Measurements from ENCODE around the gene LYPD3. TPM values are rescaled to one million over a fixed set of nuclear protein-coding genes. Genes with fewer than 3 reads are reported as not detected.

Gene LYPD3
- total RNA-seq, 1 experiment from 2014 or later, result 0.46 TPM

DNA sequence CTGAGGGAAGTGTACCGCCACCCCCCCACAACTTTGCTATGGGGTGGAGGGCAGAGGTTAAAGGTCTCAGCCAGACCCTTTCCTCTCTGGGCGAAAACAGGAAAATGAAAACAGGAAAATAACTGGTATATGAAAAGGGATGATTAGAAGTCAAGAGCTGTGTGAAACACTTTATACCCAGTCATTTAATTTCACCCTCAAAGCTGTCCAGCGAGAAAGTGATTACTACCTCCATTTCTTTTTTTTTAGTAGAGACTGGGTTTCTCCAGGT is 39.7 kb upstream of the LYPD3 start:
- no peaks in the 10 kb centered on the region for H3K4me1 ChIP-seq (ENCODE audit: control insufficient read depth, insufficient read depth, low read length)
- no peaks in the 10 kb centered on the region for H3K9me3 ChIP-seq (ENCODE audit: control insufficient read depth, insufficient read depth, low read depth, low read length)
- no peaks in the 10 kb centered on the region for H3K27me3 ChIP-seq (ENCODE audit: control insufficient read depth, insufficient read depth, low read length)
- H3K4me3 ChIP-seq (ENCODE audit: low read depth in 2 of 2, low read length in 2 of 2), result peak overlapping the region in 1 of 2 experiments; percentile 77; a peak in 2 of 4 replicates
- H3K27ac ChIP-seq (ENCODE audit: low read length), result peak overlapping the region; percentile 4; the same call in 1 of the 2 replicates
- ChIA-PET POLR2A (no interaction called here), CTCF (no interaction called here)
- no peak for TF ChIP-seq TCF7L2 (IDR thresholded peaks at IDR 0.05; ENCODE audit: low read depth, low read length)
- TF ChIP-seq, protein P1, sequence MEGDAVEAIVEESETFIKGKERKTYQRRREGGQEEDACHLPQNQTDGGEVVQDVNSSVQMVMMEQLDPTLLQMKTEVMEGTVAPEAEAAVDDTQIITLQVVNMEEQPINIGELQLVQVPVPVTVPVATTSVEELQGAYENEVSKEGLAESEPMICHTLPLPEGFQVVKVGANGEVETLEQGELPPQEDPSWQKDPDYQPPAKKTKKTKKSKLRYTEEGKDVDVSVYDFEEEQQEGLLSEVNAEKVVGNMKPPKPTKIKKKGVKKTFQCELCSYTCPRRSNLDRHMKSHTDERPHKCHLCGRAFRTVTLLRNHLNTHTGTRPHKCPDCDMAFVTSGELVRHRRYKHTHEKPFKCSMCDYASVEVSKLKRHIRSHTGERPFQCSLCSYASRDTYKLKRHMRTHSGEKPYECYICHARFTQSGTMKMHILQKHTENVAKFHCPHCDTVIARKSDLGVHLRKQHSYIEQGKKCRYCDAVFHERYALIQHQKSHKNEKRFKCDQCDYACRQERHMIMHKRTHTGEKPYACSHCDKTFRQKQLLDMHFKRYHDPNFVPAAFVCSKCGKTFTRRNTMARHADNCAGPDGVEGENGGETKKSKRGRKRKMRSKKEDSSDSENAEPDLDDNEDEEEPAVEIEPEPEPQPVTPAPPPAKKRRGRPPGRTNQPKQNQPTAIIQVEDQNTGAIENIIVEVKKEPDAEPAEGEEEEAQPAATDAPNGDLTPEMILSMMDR (IDR thresholded peaks at IDR 0.05), result no peak
- TF ChIP-seq, protein P2, sequence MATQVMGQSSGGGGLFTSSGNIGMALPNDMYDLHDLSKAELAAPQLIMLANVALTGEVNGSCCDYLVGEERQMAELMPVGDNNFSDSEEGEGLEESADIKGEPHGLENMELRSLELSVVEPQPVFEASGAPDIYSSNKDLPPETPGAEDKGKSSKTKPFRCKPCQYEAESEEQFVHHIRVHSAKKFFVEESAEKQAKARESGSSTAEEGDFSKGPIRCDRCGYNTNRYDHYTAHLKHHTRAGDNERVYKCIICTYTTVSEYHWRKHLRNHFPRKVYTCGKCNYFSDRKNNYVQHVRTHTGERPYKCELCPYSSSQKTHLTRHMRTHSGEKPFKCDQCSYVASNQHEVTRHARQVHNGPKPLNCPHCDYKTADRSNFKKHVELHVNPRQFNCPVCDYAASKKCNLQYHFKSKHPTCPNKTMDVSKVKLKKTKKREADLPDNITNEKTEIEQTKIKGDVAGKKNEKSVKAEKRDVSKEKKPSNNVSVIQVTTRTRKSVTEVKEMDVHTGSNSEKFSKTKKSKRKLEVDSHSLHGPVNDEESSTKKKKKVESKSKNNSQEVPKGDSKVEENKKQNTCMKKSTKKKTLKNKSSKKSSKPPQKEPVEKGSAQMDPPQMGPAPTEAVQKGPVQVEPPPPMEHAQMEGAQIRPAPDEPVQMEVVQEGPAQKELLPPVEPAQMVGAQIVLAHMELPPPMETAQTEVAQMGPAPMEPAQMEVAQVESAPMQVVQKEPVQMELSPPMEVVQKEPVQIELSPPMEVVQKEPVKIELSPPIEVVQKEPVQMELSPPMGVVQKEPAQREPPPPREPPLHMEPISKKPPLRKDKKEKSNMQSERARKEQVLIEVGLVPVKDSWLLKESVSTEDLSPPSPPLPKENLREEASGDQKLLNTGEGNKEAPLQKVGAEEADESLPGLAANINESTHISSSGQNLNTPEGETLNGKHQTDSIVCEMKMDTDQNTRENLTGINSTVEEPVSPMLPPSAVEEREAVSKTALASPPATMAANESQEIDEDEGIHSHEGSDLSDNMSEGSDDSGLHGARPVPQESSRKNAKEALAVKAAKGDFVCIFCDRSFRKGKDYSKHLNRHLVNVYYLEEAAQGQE (IDR thresholded peaks at IDR 0.05; ENCODE audit: insufficient read depth in 1 of 2, low read depth in 2 of 2, low read length in 1 of 2), result no peak
- TF ChIP-seq POLR2AphosphoS5 (IDR thresholded peaks at IDR 0.05; ENCODE audit: low read depth, low read length), result no peak
- DNase-seq (ENCODE audit: low read depth, low spot score) (no peak), ATAC-seq (no peak)
- BruUV-seq (replicated peaks), result no TSS peak
- H3K36me3 ChIP-seq (ENCODE audit: control insufficient read depth, insufficient read depth, low read length), result no peaks in the 10 kb centered on the region
- intact Hi-C loops (cut with micrococcal nuclease; ENCODE audit: unreplicated experiment) (no loop called here), in situ Hi-C loops (cut with HindIII; ENCODE audit: low pct_unique_long_range_greater_than_20kb, low sequenced_read_pairs) (no loop called here)

DNA sequence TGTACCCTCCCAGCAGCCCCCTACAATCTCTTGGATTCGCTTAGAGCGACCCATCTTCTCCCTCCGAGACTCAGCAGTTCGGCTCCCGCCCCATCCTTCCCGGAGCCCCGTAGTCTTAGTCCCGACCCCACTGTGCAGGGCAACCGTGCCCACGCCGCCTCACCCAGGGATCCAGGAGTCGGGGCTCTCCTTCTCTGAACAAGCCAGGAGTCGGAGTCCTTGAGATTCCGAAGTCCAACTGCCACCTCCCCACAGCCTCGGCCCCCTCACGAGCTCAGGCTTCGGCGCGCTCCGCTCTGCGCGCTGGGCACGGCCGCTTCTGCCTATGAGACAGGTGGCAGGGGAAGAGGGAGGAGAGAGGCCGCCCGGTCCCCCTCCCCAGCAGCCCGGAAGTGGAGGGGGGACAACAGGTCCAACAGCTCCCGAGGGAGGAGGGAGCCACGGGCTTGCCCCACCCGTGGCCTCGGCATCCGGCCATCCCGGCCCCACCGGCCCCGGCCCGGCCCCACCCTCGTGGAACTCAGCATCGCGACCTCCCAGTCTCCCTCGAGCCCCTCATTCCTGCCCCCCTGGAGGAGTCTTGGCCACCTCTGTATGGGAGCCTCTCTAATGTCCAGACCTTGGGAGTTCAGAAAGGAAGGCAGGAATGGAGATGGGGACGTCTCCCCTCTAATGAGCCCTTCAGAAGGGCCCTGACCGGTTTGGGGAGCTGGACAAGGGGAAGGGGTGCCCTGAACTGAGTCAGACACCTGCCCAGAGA is 39.2 kb upstream of the LYPD3 start, which contains the start of gene PHLDB3:
TSS of gene PHLDB3 (minus strand) at position 321 of the 760 bp plus-strand sequence. CDS start 628 bp downstream, outside the sequence.
- peak within 1 kb of the TSS; percentile 70 for H3K27ac ChIP-seq (ENCODE audit: low read length)
- H3K9me3 ChIP-seq (ENCODE audit: control insufficient read depth, insufficient read depth, low read depth, low read length), result no peaks in the 10 kb centered on the region
- BruUV-seq (replicated peaks), result no TSS peak
- intact Hi-C loops (cut with micrococcal nuclease; ENCODE audit: unreplicated experiment) (no loop called here), in situ Hi-C loops (cut with HindIII; ENCODE audit: low pct_unique_long_range_greater_than_20kb, low sequenced_read_pairs) (no loop called here)
- DNase-seq (ENCODE audit: low read depth, low spot score) (no peak), ATAC-seq (peak; percentile 75)
- peak within 1 kb of the TSS; percentile 65 to 77 for H3K4me3 ChIP-seq (ENCODE audit: low read depth in 2 of 2, low read length in 2 of 2)
- no peaks in the 10 kb centered on the region for H3K4me1 ChIP-seq (ENCODE audit: control insufficient read depth, insufficient read depth, low read length)
- ChIA-PET CTCF (interaction anchor here (1.2 kb wide), 1 partner anchor 58 kb away, joined by 3 read pairs; no protein-coding TSS in a partner anchor), POLR2A (interaction anchor here (0.6 kb wide), 1 partner anchor 30 kb away, joined by 3 read pairs; no protein-coding TSS in a partner anchor)
- no peaks in the 10 kb centered on the region for H3K27me3 ChIP-seq (ENCODE audit: control insufficient read depth, insufficient read depth, low read length)
- H3K36me3 ChIP-seq (ENCODE audit: control insufficient read depth, insufficient read depth, low read length), result no peaks in the 10 kb centered on the region
- TF ChIP-seq, protein P2 (IDR thresholded peaks at IDR 0.05; ENCODE audit: insufficient read depth in 1 of 2, low read depth in 2 of 2, low read length in 1 of 2), result no peak
- TF ChIP-seq TCF7L2 (IDR thresholded peaks at IDR 0.05; ENCODE audit: low read depth, low read length) (no peak), POLR2AphosphoS5 (IDR thresholded peaks at IDR 0.05; ENCODE audit: low read depth, low read length) (no peak), SIN3A (IDR thresholded peaks at IDR 0.05; ENCODE audit: borderline replicate concordance, insufficient read depth, low read depth, low read length) (no peak)
- TF ChIP-seq, protein P1 (IDR thresholded peaks at IDR 0.05), result no peak

All from Panc1 (cell line).